HG03064 (cell line): ENCODE results near the gene ANKRD40.

Experiments used
- ATAC-seq: cut with Tn5 transposase; IDR thresholded peaks from one replicate; pipeline ENCODE4 v1.9.1; 2021; ENCODE audit warnings: low read depth; ENCODE audit not compliant: unreplicated experiment

ANKRD40 gene

GRCh38 chr17:50672831-50673551, 34.7 kb downstream of the ANKRD40 start:
- no peak for ATAC-seq

GRCh38 chr17:50672071-50672470, 35.6 kb downstream of the ANKRD40 start:
- ATAC-seq = no peak

GRCh38 chr17:50668838-50669581, 38.7 kb downstream of the ANKRD40 start:
- ATAC-seq = no peak

GRCh38 chr17:50668025-50668837, 39.5 kb downstream of the ANKRD40 start:
- no peak for ATAC-seq

GRCh38 chr17:50667259-50668024, 40.3 kb downstream of the ANKRD40 start:
- no peak for ATAC-seq

GRCh38 chr17:50666316-50666715, 41.4 kb downstream of the ANKRD40 start:
- no peak for ATAC-seq

GRCh38 chr17:50665838-50666237, 41.9 kb downstream of the ANKRD40 start:
- ATAC-seq = no peak

- ATAC-seq = no peak
These were observed 42.8 kb downstream of the ANKRD40 start for GRCh38 chr17:50664788-50665458.

- ATAC-seq = no peak
These were observed 43.8 kb downstream of the ANKRD40 start for GRCh38 chr17:50663812-50664374.

GRCh38 chr17:50662632-50663225, 45.0 kb downstream of the ANKRD40 start:
- ATAC-seq = no peak

- no peak for ATAC-seq
These were observed 45.8 kb downstream of the ANKRD40 start for GRCh38 chr17:50661795-50662391.

GRCh38 chr17:50661348-50661747, 46.4 kb downstream of the ANKRD40 start:
- ATAC-seq = no peak

GRCh38 chr17:50660887-50661345, 46.8 kb downstream of the ANKRD40 start:
- ATAC-seq = no peak

GRCh38 chr17:50660042-50660886, 47.5 kb downstream of the ANKRD40 start:
- no peak for ATAC-seq

GRCh38 chr17:50659179-50659578, 48.5 kb downstream of the ANKRD40 start:
- no peak for ATAC-seq

GRCh38 chr17:50658616-50659015, 49.1 kb downstream of the ANKRD40 start:
- ATAC-seq = no peak

GRCh38 chr17:50657627-50658026, 50.1 kb downstream of the ANKRD40 start:
- ATAC-seq = no peak

GRCh38 chr17:50657054-50657453, 50.7 kb downstream of the ANKRD40 start:
- ATAC-seq = no peak
